ENCODE results near the gene BTRC.

BTRC gene

DNA sequence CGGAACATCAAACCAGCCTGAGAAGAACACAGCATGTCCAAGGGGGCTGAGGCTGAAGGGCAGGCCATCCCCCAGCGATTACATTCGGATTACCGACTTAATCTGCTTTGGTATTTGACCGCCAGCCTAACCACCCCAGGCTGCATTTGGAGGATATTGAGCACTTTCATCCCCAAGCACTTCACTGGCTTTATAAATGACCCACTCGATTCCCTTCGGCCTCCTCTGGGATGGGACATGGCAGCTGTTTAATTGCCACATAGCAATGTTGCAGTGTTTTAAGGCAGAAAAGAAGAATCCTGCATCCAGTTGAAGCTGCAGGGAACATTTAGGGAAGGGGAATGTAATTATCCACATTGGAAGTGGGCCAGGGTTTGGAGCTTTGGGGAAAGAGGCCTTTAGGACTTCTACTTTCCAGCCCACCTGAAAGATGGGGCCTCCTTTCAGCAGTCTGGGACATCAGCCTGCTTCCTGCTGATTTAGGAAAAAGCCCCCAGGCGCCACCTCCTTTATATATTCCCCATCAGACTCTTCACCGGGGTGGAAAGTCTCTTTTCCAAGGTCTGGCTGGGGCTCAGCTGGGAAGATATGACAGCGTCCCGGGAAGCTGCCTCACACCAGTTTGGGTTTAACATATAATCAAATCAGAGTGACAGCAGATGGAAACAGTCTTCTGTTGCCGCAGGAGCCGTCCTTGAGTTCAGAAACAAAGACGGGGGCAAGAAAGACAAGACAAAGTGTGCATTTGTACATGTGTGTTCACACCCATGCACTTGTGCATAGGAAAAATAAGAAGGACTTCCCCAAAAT, 243.3 kb downstream of the BTRC start:
- no peak for DNase-seq

DNA sequence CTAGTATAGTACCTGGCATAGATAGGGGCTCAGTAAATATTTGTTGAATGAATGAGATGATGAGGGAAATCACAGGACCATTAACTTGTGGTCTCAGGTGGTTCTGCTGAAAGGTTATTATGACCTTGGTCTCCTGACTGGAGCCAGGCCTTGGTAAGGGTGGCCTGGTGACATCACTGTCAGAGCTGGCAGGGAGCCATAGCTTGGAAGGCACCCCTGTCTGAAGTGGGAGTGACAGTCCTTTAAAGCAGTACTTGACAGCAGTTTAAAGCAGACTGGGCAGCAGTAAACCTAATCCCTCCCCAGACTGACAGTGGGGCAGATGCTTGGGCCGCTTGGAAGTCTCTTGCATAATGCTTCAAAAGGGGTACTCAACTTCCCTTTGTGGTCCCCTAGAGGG, 247.6 kb downstream of the BTRC start:
- peak; percentile 65 to 76 for DNase-seq

DNA sequence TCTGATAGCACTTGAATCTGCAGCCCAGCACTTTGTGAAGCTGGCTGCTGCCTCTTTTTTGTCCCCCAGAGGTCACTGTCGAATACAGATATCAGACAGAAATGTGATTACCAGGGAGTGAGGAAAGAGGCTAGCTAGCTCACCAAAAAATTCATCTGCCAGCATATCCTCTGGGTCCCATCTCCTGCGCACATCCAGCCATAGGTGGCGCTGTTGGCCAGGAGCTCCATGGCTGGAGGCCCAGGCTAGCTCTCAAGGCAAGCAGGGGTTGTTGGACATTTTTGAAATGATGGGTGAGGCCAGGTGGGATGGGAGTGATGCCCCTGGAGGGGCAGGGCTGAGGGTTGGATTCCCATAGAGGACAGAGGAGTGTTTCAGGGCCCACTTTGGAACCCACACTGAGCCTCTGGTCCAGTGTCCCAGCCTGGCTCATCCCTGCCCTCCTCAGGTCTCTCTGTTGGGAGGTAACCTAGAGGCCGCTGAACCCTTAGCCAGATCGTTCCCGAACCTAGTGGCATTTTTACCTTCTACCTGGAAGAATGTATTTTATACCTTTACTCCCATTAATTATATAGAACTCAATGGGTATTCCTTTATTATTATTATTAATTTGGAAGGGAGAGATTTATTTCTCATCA, 248.9 kb downstream of the BTRC start:
- DNase-seq = peak; percentile 68 to 77

All from SHP77 (cell line).